Activated CD4-positive, alpha-beta T cell treated with anti-CD3 and anti-CD28 coated beads, Interleukin-2, amount 10 ng/mL, durations not matched to agents 24 days and 14 days (primary cell): ENCODE data around the gene SHOX. TPM values are rescaled to one million over a fixed set of nuclear protein-coding genes. Genes with fewer than 3 reads are reported as not detected.

Experiments
- DNase-seq: peaks from one replicate; pipeline ENCODE4 v3.0.0; 2022
- H3K27ac Mint-ChIP-seq: one replicate; pipeline ENCODE4 v1.8.0; 2022; ENCODE audit warnings: mild to moderate bottlenecking, mixed read lengths
- H3K27me3 Mint-ChIP-seq: one replicate; pipeline ENCODE4 v1.8.0; 2022; ENCODE audit warnings: mixed read lengths
- H3K36me3 Mint-ChIP-seq: one replicate; pipeline ENCODE4 v1.8.0; 2022; ENCODE audit warnings: low read depth, mild to moderate bottlenecking, mixed read lengths
- H3K4me1 Mint-ChIP-seq: one replicate; pipeline ENCODE4 v1.8.0; 2021; ENCODE audit warnings: mixed read lengths
- H3K4me3 Mint-ChIP-seq: one replicate; pipeline ENCODE4 v1.8.0; 2022; ENCODE audit warnings: mild to moderate bottlenecking, moderate library complexity, mixed read lengths
- H3K9me3 Mint-ChIP-seq: one replicate; pipeline ENCODE4 v1.8.0; 2021; ENCODE audit warnings: mixed read lengths
- intact Hi-C: fragments of 100-400 bp; cut with micrococcal nuclease; formaldehyde crosslinking; loops from one replicate; pipeline ENCODE4 v1.15.1; 2023
- total RNA-seq: library from RNA; stranded (reverse); gene quantifications from 2 replicates; pipeline ENCODE4 v1.2.3, GENCODE V29; 2022

SHOX gene
- total RNA-seq, 1 donor from 2014 or later, result not detected

DNA sequence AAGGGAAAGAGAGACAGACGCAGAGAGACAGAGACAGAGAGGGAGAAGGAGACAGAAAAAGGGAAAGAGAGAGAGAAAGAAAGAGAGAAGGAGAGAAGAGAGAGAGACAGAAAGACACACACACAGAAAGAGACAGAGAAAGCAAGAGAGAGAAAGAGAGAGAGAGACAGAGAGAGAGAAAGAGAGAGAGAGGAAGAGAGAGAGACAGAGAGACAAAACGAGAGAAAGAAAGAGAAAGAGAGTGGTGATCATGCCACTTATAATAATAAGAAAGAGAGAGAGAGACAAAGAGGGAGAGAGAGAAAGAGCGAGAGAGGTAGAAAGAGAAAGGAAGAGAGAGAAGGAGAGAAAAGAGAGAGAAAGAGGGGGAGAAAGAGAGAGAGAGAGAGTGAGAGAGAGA, 51.4 kb downstream of the SHOX start:
- Mint-ChIP-seq H3K27me3 (no peaks in the 10 kb centered on the region), H3K27ac (no peak overlapping the region), H3K36me3 (no peaks in the 10 kb centered on the region), H3K4me3 (no peak overlapping the region), H3K9me3 (peaks cover 19% of the 10 kb centered on the region), H3K4me1 (no peaks in the 10 kb centered on the region)
- DNase-seq, result no peak
- intact Hi-C loops, result no loop called here

DNA sequence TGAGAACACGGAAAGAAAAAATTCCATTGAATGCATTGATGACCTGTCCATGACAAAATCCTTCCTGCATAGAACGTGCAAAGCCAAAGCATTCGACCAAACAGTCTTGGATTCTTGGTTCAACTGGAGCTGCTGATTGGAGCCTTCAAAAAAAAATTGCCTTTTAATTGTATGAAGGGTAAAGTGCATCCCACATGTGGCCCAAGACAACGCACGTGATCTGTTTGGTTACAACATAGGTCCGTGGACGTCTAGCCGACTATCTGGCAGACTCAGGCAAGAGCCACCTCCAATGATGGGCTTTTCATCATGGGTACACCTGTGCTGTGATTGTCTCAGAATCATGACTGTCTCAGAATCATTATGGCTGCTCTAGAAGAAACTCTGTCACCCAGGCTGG, 52.3 kb downstream of the SHOX start:
- DNase-seq, result no peak
- Mint-ChIP-seq H3K9me3 (peaks cover 19% of the 10 kb centered on the region), H3K36me3 (no peaks in the 10 kb centered on the region), H3K4me3 (no peak overlapping the region), H3K4me1 (no peaks in the 10 kb centered on the region), H3K27ac (no peak overlapping the region), H3K27me3 (no peaks in the 10 kb centered on the region)
- intact Hi-C loops, result no loop called here

DNA sequence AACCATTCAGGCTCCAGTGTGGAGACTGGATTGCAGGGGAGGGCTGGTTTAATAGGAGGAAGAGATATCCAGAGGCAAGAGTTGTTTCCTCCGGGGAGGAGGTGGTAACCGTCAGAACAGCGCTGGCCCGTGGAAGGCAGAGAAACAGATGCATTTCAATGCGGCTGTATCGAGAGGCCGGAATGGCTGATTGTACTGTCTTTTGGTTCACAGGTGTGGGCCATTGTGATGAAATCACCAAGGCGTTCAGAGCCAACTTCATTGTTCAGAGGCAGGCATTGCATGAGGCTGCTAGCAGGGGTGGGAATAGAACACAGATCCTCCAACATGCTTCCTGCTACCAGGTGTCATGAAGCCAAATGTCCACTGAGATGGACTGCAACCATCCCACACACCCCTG, 53.0 kb downstream of the SHOX start:
- H3K9me3 Mint-ChIP-seq, result peaks cover 19% of the 10 kb centered on the region
- H3K36me3 Mint-ChIP-seq, result no peaks in the 10 kb centered on the region
- DNase-seq, result no peak
- H3K27ac Mint-ChIP-seq, result no peak overlapping the region
- H3K27me3 Mint-ChIP-seq, result no peaks in the 10 kb centered on the region
- no peaks in the 10 kb centered on the region for H3K4me1 Mint-ChIP-seq
- intact Hi-C loops, result no loop called here
- no peak overlapping the region for H3K4me3 Mint-ChIP-seq

DNA sequence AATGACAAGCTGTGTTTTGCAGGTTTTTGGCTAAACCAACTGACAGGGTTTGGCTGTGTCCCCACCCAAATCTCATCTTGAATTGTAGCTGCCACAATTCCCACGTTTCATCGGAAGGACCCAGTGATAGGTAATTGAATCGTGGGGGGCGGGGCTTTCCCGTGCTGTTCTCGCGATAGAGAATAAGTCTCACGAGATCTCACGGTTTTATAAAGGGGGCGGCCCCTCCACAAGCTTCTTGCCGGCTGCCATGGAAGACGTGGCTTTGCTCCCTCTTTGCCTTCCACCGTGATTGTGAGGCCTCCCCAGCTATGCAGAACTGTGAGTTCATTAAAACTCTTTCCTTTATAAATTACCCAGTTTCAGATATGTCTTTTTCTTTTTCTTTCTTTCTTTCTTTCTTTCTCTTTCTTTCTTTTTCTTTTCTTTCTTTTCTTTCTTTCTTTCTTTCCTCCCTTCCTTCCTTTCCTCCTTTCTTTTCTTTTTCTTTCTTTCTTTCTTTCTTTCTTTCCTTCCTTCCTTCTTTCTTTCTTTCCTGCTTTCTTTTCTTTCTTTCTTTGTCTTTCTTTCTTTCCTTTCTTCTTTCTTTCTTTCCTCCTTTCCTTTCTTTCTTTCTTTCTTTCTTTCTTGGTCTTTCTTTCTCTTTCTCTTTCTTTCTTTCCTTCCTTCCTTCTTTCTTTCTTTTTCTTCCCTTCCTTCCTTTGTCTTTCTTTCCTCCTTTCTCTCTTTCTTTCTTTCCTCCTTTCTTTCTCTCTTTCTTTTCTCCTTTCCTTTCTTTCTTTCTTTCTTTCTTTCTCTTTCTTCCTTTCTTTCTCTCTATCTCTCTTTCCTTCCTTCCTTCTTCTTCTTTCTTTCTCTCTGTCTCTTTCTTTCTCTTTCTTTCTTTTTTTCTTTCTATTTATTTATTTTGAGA, 54.8 kb downstream of the SHOX start:
- Mint-ChIP-seq H3K36me3 (no peaks in the 10 kb centered on the region), H3K27ac (no peak overlapping the region), H3K27me3 (no peaks in the 10 kb centered on the region), H3K4me1 (no peaks in the 10 kb centered on the region), H3K4me3 (no peak overlapping the region), H3K9me3 (peaks cover 14% of the 10 kb centered on the region)
- intact Hi-C loops, result no loop called here
- no peak for DNase-seq

DNA sequence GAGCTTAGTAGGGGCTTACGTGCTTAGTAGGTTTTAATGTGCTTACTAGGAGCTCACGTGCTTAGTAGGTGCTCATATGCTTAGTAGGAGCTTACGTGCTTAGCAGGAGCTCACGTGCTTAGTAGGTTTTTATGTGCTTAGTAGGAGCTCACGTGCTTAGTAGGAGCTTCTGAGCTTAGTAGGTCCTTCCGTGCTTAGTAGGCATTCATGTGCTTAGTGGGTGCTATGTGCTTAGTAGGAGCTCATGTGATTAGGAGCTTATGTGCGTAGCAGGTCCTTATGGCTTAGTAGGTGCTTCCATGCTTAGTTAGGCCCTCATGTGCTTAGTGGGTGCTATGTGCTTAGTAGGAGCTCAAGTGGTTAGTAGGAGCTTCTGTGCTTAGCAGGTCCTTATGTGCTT, 59.4 kb downstream of the SHOX start:
- intact Hi-C loops, result no loop called here
- DNase-seq, result no peak
- Mint-ChIP-seq H3K4me3 (no peak overlapping the region), H3K9me3 (peaks cover 5% of the 10 kb centered on the region), H3K27ac (no peak overlapping the region), H3K36me3 (no peaks in the 10 kb centered on the region), H3K4me1 (no peaks in the 10 kb centered on the region), H3K27me3 (no peaks in the 10 kb centered on the region)

DNA sequence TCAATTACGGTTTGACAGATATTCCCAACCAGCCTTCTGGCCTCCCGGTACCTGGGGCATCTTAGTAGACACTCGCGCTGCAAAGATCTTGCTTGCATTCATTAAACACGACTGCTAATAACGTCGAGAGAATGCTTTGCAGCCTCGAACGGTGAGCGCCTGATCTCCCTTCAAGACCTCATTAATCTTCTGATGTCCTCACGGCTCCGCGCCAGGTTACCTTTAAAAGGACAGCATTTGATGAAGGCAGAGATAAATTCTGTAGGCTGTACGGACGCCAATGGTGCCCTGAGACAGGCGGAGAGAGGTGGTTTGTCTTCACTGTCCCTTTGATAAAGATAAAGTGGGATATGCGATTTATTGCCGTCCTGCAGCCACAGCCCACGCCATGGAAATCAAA, 64.2 kb downstream of the SHOX start:
- no peaks in the 10 kb centered on the region for H3K9me3 Mint-ChIP-seq
- H3K36me3 Mint-ChIP-seq, result peaks cover 2% of the 10 kb centered on the region
- H3K4me3 Mint-ChIP-seq, result no peak overlapping the region
- H3K27me3 Mint-ChIP-seq, result no peaks in the 10 kb centered on the region
- no peak for DNase-seq
- H3K27ac Mint-ChIP-seq, result no peak overlapping the region
- H3K4me1 Mint-ChIP-seq, result no peaks in the 10 kb centered on the region
- intact Hi-C loops, result no loop called here

DNA sequence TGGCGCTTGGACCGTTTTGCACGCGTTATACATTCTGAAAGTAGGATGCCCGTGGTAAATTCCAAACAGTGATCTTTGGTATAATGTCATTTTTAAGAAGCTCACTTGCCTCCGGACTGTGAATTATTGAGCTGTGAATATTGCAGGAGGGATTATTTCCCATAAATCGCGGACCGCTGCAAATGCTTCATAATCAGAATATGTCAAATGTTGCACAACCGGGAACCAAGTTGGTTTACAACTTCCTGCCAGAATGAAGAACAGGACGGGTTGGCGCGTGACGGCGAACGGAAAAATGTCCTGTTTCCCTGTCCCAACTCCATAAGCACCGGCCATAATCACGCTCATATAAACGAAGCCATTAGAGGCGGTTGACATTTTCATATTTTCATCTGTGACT, 67.6 kb downstream of the SHOX start:
- no peak overlapping the region for H3K27ac Mint-ChIP-seq
- no peak for DNase-seq
- H3K4me3 Mint-ChIP-seq, result no peak overlapping the region
- H3K36me3 Mint-ChIP-seq, result peaks cover 2% of the 10 kb centered on the region
- intact Hi-C loops, result no loop called here
- H3K9me3 Mint-ChIP-seq, result peaks cover under 1% of the 10 kb centered on the region
- H3K4me1 Mint-ChIP-seq, result no peaks in the 10 kb centered on the region
- no peaks in the 10 kb centered on the region for H3K27me3 Mint-ChIP-seq

DNA sequence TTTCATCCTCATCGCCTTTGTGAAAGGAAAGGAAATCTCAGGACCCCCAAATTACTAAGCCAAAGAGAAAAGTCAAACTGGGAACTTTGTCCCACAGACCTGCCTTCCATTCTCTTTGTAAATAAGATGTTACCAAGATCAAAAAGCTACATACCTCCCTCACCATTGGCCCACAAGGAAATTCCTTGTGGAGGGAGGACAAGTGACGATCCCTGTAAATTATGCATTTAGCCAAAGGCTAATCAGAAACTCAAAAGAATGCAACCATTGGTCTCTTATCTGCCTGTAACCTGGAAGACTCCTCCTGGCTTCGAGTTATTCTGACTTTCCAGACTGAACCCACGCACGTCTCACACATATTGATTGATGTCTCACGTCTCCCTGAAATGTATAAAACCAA, 70.3 kb downstream of the SHOX start:
- Mint-ChIP-seq H3K4me3 (no peak overlapping the region), H3K4me1 (no peaks in the 10 kb centered on the region), H3K27ac (no peak overlapping the region), H3K9me3 (peaks cover 6% of the 10 kb centered on the region), H3K27me3 (no peaks in the 10 kb centered on the region), H3K36me3 (peaks cover 2% of the 10 kb centered on the region)
- intact Hi-C loops, result no loop called here
- no peak for DNase-seq

DNA sequence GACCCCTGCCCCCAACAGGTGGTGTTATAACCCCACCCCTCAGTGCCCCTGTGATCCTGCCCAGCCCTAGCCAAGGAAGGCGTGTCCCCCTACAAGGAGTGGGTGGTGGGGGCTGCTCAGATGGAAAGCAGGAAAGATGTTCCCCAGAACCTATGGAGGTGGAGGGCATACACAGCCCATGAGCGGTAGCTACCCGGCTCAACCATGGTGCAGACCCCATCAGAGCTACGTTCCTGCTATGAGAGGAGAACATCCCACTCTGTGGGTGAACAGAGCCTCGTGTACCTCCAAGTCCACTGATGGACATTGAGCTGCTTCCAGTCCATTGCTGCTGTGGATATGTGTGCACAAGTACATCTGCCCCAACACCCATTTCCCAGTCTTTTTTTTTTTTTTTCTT, 71.1 kb downstream of the SHOX start:
- intact Hi-C loops, result no loop called here
- Mint-ChIP-seq H3K27ac (no peak overlapping the region), H3K27me3 (no peaks in the 10 kb centered on the region), H3K4me1 (no peaks in the 10 kb centered on the region), H3K36me3 (peaks cover 2% of the 10 kb centered on the region), H3K9me3 (peaks cover 9% of the 10 kb centered on the region), H3K4me3 (no peak overlapping the region)
- no peak for DNase-seq

DNA sequence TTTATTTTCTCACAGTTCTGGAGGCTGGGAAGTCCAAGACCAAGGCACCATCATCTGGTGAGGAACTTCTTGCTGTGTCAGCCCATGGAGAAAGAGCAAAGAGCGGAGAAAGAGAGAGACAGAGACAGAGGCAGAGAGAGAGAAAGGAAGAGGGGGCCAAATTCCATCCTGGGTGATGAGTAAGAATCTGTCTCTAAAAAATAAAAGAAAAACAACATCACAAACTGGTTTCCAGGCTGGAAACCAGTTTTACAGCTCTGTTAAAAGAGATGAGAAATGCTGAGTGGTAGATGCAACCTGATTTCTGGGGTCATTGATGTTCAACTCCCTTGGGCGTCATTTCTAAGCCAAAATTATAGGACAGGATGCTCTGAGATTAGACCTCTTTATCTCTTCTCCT, 72.9 kb downstream of the SHOX start:
- H3K36me3 Mint-ChIP-seq, result no peaks in the 10 kb centered on the region
- intact Hi-C loops, result no loop called here
- no peaks in the 10 kb centered on the region for H3K27me3 Mint-ChIP-seq
- H3K9me3 Mint-ChIP-seq, result peaks cover 12% of the 10 kb centered on the region
- H3K4me1 Mint-ChIP-seq, result no peaks in the 10 kb centered on the region
- no peak overlapping the region for H3K4me3 Mint-ChIP-seq
- DNase-seq, result no peak
- H3K27ac Mint-ChIP-seq, result no peak overlapping the region

DNA sequence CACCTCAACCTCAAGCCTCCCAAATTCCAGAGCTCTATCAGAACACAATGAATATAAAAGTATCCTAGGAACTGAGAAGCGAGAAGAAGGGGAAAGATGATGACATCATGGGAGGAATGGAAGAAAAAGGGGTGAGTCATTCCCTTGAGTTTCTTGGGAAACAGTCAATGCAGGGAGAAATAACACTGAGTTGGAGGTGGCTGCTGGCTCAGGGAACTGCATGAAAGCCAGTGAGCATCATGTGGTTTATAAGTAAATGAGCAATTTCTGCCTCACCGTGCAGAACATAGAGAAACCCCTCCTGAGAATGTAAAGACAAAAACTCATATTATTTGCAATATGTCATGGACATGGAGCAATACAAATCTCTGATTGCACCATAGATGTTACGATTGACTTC, 73.3 kb downstream of the SHOX start:
- Mint-ChIP-seq H3K27me3 (no peaks in the 10 kb centered on the region), H3K4me3 (no peak overlapping the region), H3K27ac (no peak overlapping the region), H3K36me3 (no peaks in the 10 kb centered on the region), H3K9me3 (peaks cover 12% of the 10 kb centered on the region), H3K4me1 (no peaks in the 10 kb centered on the region)
- intact Hi-C loops, result no loop called here
- no peak for DNase-seq

Other genes starting within 250 kb of the SHOX start
- gene PPP2R3B, start 243.9 kb upstream of the SHOX start, total RNA-seq, result 47.5 and 47.8 TPM in 2 replicates